Measurements from ENCODE around the gene INTS13. TPM values are rescaled to one million over a fixed set of nuclear protein-coding genes. Genes with fewer than 3 reads are reported as not detected.
A peak's percentile ranks its signal among the peaks of the same experiment; 100 is the strongest.

The INTS13 gene
- total and polyA plus RNA-seq, 2 of the 8 experiments (the other 6 are each of a cell fraction or from before 2014, with no cell fraction given) = 20.5 to 58.2 TPM

- Histone ChIP-seq H4K8ac (ENCODE audit: extremely low read depth, insufficient read depth, low read length) (peak overlapping the region; percentile 66; the same call in 1 of the 2 replicates), H3K23me2 (ENCODE audit: low read depth, low read length) (no peaks in the 10 kb centered on the region), H4K5ac (ENCODE audit: insufficient read length, low read depth, low read length) (no peak overlapping the region), H2BK120ac (replicated peaks; ENCODE audit: low read depth, low read length) (no peak overlapping the region), H2BK12ac (ENCODE audit: low read depth, low read length) (peak overlapping the region; percentile 60; the same call in 1 of the 2 replicates), H3K14ac (ENCODE audit: insufficient read length) (no peak overlapping the region), H3K4me2 (ENCODE audit: insufficient read depth in 1 of 2, low read depth in 2 of 2, low read length in 2 of 2) (peak overlapping the region in 1 of 2 experiments; percentile 53; a peak in 3 of 4 replicates), H4K91ac (replicated peaks; ENCODE audit: insufficient read length, low read length) (no peak overlapping the region), H3K23ac (ENCODE audit: insufficient read length) (no peak overlapping the region), H3K36me3 (ENCODE audit: control insufficient read depth in 2 of 4, insufficient read depth in 4 of 4, low read length in 3 of 4) (no peaks in the 10 kb centered on the region), H3K27ac (ENCODE audit: low read depth, low read length) (no peak overlapping the region), H3K4ac (replicated peaks; ENCODE audit: insufficient read length, low read depth, low read length) (no peak overlapping the region), H3K9ac (replicated peaks in 1 of 4; ENCODE audit: extremely low read depth in 1 of 4, low read depth in 3 of 4, low read length in 3 of 4) (no peak overlapping the region), H3K79me1 (ENCODE audit: low read depth, low read length) (no peaks in the 10 kb centered on the region), H2BK5ac (ENCODE audit: low read depth, low read length) (peak overlapping the region; percentile 64; the same call in 1 of the 2 replicates), H3K79me2 (ENCODE audit: control insufficient read depth in 1 of 2, insufficient read depth in 2 of 2, low read length in 2 of 2) (no peaks in the 10 kb centered on the region), H3K9me3 (ENCODE audit: insufficient read depth in 2 of 2, low read depth in 1 of 2, low read length in 1 of 2) (0 out of 4 replicates have a peak, but pooled peaks cover 0 to 3% of the 10 kb centered on the region in 2 experiments), H2BK20ac (ENCODE audit: low read length) (peak overlapping the region; percentile 27; the same call in 1 of the 2 replicates), H3K4me1 (replicated peaks in 1 of 4; ENCODE audit: control insufficient read depth in 3 of 4, insufficient read depth in 4 of 4, low read length in 3 of 4) (no peaks in the 10 kb centered on the region), H3K4me3 (ENCODE audit: extremely low read depth in 1 of 4, insufficient read depth in 2 of 4, low read depth in 3 of 4, low read length in 4 of 4) (no peak overlapping the region), H4K20me1 (replicated peaks in 1 of 2; ENCODE audit: control insufficient read depth in 1 of 2, insufficient read depth in 2 of 2, low read length in 2 of 2) (no peaks in the 10 kb centered on the region), H3K56ac (replicated peaks; ENCODE audit: insufficient read length, low read depth, low read length) (no peak overlapping the region), H3K27me3 (replicated peaks in 1 of 4; ENCODE audit: control insufficient read depth in 3 of 4, extremely low read depth in 1 of 4, insufficient read depth in 3 of 4, low read length in 3 of 4) (no peaks in the 10 kb centered on the region), H2AK5ac (ENCODE audit: low read depth, low read length) (no peak overlapping the region), H3K18ac (ENCODE audit: extremely low read depth, low read length) (peak overlapping the region; percentile 68), H2BK15ac (ENCODE audit: low read length) (no peak overlapping the region), H2AFZ (ENCODE audit: low read length) (peak overlapping the region; percentile 96)
- FAIRE-seq = peak; percentile 63
- ChIA-PET POLR2A (ENCODE audit: partially characterized antibody) (interaction anchor here (1.3 kb wide), 1 partner anchor 11 kb away, joined by 4 read pairs; no protein-coding TSS in a partner anchor), CTCF (ENCODE audit: partially characterized antibody) (interaction anchor here (0.6 to 3.5 kb wide), 42 partner anchors 9 to 782 kb away, joined by 3 to 36 read pairs (median 4); partner anchors contain the start of gene ITPR2)
- peak; percentile 47 to 92 for DNase-seq (ENCODE audit: low read depth in 1 of 2, low spot score in 2 of 2)
- WGBS, 2 experiments (ENCODE audit: extremely low coverage in 1 of 2, insufficient coverage in 1 of 2, insufficient read length in 1 of 2, insufficient replicate concordance in 2 of 2, low coverage in 1 of 2, low lambda C conversion rate in 2 of 2, missing lambda C conversion rate in 1 of 2) = 30% methylated on average over 16 of the region's 16 CpGs; no CpG with 5 or more reads in 1 of the 2 experiments
- peak; percentile 66 to 93 (median 87) for TF ChIP-seq CTCF (IDR thresholded peaks at IDR 0.05; ENCODE audit: control extremely low read depth in 1 of 3, insufficient read depth in 1 of 3, low read depth in 1 of 3, low read length in 3 of 3)
- TF ChIP-seq SIN3A (conservative IDR thresholded peaks at IDR 0.05 in 1 of 2, IDR thresholded peaks at IDR 0.05 in 1 of 2; ENCODE audit: low read depth in 1 of 2, low read length in 2 of 2) = no peak
- TF ChIP-seq, protein P1, sequence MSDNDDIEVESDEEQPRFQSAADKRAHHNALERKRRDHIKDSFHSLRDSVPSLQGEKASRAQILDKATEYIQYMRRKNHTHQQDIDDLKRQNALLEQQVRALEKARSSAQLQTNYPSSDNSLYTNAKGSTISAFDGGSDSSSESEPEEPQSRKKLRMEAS (IDR thresholded peaks at IDR 0.05) = peak; percentile 53
- TF ChIP-seq SUZ12 (IDR thresholded peaks at IDR 0.05; ENCODE audit: low read length) = no peak
- no peak for TF ChIP-seq CBX8 (IDR thresholded peaks at IDR 0.05; ENCODE audit: borderline replicate concordance, low read depth, low read length)
- TF ChIP-seq HDAC2 (IDR thresholded peaks at IDR 0.05; ENCODE audit: borderline replicate concordance in 1 of 2, low read depth in 2 of 2, low read length in 2 of 2) = no peak
- no peak for TF ChIP-seq RXRA (IDR thresholded peaks at IDR 0.05; ENCODE audit: insufficient read depth, low read depth, low read length)
These were observed 52.8 kb downstream of the INTS13 start for GRCh38 chr12:26884765-26885576.
